Ovary (tissue), 10 donors: ENCODE results near the gene CCT3. TPM values are rescaled to one million over a fixed set of nuclear protein-coding genes. Genes with fewer than 3 reads are reported as not detected.

Experiments used
- DNase-seq, 5 donors: peaks; one replicate each; pipeline ENCODE4 v3.0.0-alpha.2; 2019 to 2020
- H3K27ac ChIP-seq, 2 donors: fragments of 200-600 bp; one replicate each; pipeline versions ENCODE4 v1.5.1 to v1.8.0; 2019 to 2022
- H3K27me3 ChIP-seq: fragments of 200-600 bp; one replicate; pipeline ENCODE4 v1.8.0; 2022
- H3K36me3 ChIP-seq: fragments of 200-600 bp; sonication (generic); one replicate; pipeline ENCODE4 v1.5.1; 2019
- H3K4me1 ChIP-seq: one replicate; pipeline ENCODE4 v1.8.1; 2013; ENCODE audit warnings: mild to moderate bottlenecking, moderate library complexity; ENCODE audit not compliant: insufficient read depth
- H3K4me3 ChIP-seq: fragments of 200-600 bp; sonication (generic); one replicate; pipeline ENCODE4 v1.5.1; 2017
- H3K9me3 ChIP-seq, 2 donors: fragments of 200-600 bp in 1 of 2; sonication (generic) in 1 of 2; one replicate each; pipeline versions ENCODE4 v1.5.1 to v1.8.1; 2013 to 2019; ENCODE audit warnings: mild to moderate bottlenecking in 1 of 2, moderate library complexity in 1 of 2
- CTCF ChIP-seq, 3 donors: fragments of 450-650 bp in 2 of 3; fragments of 200-600 bp in 1 of 3; IDR thresholded peaks; one replicate each; pipeline versions ENCODE4 v1.5.1 to v1.8.0; 2016 to 2022; ENCODE audit warnings: antibody characterized with exemption in 3 of 3, mild to moderate bottlenecking in 1 of 3
- EP300 ChIP-seq: sonication (generic); formaldehyde crosslinking; IDR thresholded peaks from one replicate; pipeline ENCODE4 v1.6.1; 2017; ENCODE audit warnings: antibody characterized with exemption
- POLR2A ChIP-seq: fragments of 450-650 bp; IDR thresholded peaks from one replicate; pipeline ENCODE4 v1.6.1; 2017; ENCODE audit warnings: antibody characterized with exemption, mild to moderate bottlenecking, moderate library complexity
- WGBS, 3 donors: extraction: QIAGEN DNeasy Blood & Tissue Kit in 1 of 3; methylation state at CpG; one replicate each; pipeline versions ENCODE4 v1.1.5 to v1.1.7; 2013 to 2017; 5-methylcytosine and 5-hydroxymethylcytosine counted together
- intact Hi-C, 4 donors: fragments of 100-400 bp; cut with DNase I; formaldehyde crosslinking; loops; one replicate each; pipeline versions ENCODE4 v1.11.0 to v1.15.1; 2022 to 2023
- long read RNA-seq, 3 donors: library from polyadenylated mRNA in 2 of 3; unstranded in 2 of 3; transcript quantifications; one replicate each; pipeline ENCODE4 v2.0.0 and lab custom pipeline, GENCODE V29; 2021 to 2026
- polyA plus RNA-seq, 2 donors: library from polyadenylated mRNA; stranded (reverse); fragments of 200-250 nt in 1 of 2; fragments of 350-450 nt in 1 of 2; fragmentation: Illumina TruSeq in 1 of 2; extraction: RNeasy Lipid Tissue Mini Kit (QIAGEN cat#74804) in 1 of 2; gene quantifications; one replicate each; pipeline ENCODE4 v1.2.3, GENCODE V29; 2013 to 2014
- total RNA-seq, 7 donors: library from RNA; depleted of rRNA in 2 of 7; stranded (reverse); fragments of >200 nt in 2 of 7; fragmentation: NEBNext Ultra II Directional in 3 of 7; extraction: Animal tissue kit (Norgen Biotek cat#: 25700) in 3 of 7; gene quantifications; one replicate each; pipeline versions ENCODE4 v1.1.0 to v1.2.4, GENCODE V29; 2016 to 2023
- donor health status: DM: no; HTN: no; CAD: no; lungs with moderate emphysema.
- donor health status: DM: no; HTN: no; CAD: no.
- donor health status: Bipolar disorder and iron deficiency.
- donor health status: DM: yes; HTN: yes; CAD: no.
- donor health status: DM: no; HTN: no; CAD: no.
- donor health status: DM: yes; HTN: yes; CAD: no.

The CCT3 gene
- total RNA-seq (100 to 1,000 TPM; 157 to 228 (median 175) TPM), polyA plus RNA-seq (100 to 1,000 TPM; 119 to 230 TPM)
- long read RNA-seq, donor 1, transcript CCT3-204 (12 exons, 1,815 nt), result minor isoform, 26 of 1,934 reads
- long read RNA-seq, donor 1, transcript CCT3-201 (14 exons, 2,150 nt), result major isoform, 1,766 of 1,934 reads
- long read RNA-seq, donor 1, partial matches to known transcripts, result 60 of 1,934 reads
- long read RNA-seq, donor 1, other reads (novel, unspliced or antisense), result 75 of 1,934 reads
- long read RNA-seq, donor 2, transcript CCT3-201 (14 exons, 2,150 nt), result major isoform, 126 of 287 reads
- long read RNA-seq, donor 2, partial matches to known transcripts, result 118 of 287 reads
- long read RNA-seq, donor 2, other reads (novel, unspliced or antisense), result 42 of 287 reads
- long read RNA-seq, donor 3, transcript CCT3-201 (14 exons, 2,150 nt), result major isoform, 397 of 445 reads
- long read RNA-seq, donor 3, partial matches to known transcripts, result 34 of 445 reads
- long read RNA-seq, donor 3, other reads (novel, unspliced or antisense), result 10 of 445 reads

- intact Hi-C loops, result no loop called here
- no peaks in the 10 kb centered on the region for H3K36me3 ChIP-seq
- H3K27ac ChIP-seq, result peak within 1 kb of the TSS; percentile 26 to 68
- WGBS, 3 donors, result 0 to 1% (median 0%) methylated on average over 47 of the region's 47 CpGs
- peak within 1 kb of the TSS; percentile 77 for H3K4me3 ChIP-seq
- no peaks in the 10 kb centered on the region for H3K27me3 ChIP-seq
- peaks cover 7% of the 10 kb centered on the region for H3K4me1 ChIP-seq
- DNase-seq, result peak; percentile 99 to 100 (median 100)
- TF ChIP-seq EP300, result peak; percentile 64
- TF ChIP-seq POLR2A, result peak; percentile 42
- no peak for TF ChIP-seq CTCF (IDR thresholded peaks at IDR 0.05)
- no peaks in the 10 kb centered on the region for H3K9me3 ChIP-seq
These were observed at the start of gene CCT3, which contains the start of gene TSACC for GRCh38 chr1:156338180-156338976. Gene CCT3 (minus strand): TSS chr1:156338292. CDS start chr1:156338184, 108 bp downstream. Gene TSACC (plus strand): TSS chr1:156338526. CDS start chr1:156339758, 1,232 bp downstream.

GRCh38 chr1:156387870-156388173 lies 49.7 kb upstream of the CCT3 start:
- Histone ChIP-seq H3K36me3 (no peaks in the 10 kb centered on the region), H3K4me3 (no peak overlapping the region), H3K9me3 (no peaks in the 10 kb centered on the region), H3K4me1 (peaks cover 6% of the 10 kb centered on the region), H3K27ac (no peak overlapping the region), H3K27me3 (no peaks in the 10 kb centered on the region)
- DNase-seq, result peak in 1 of 5 donors; percentile 51
- WGBS, 3 donors, result 19 to 35% (median 32%) methylated on average over 15 of the region's 15 CpGs
- no peak for TF ChIP-seq POLR2A
- intact Hi-C loops, result loop anchor here (2.0 to 10.0 kb wide), 5 partner anchors 57 to 217 kb away; partner anchors contain the start of gene GPATCH4 (in 1 of the 4)

- intact Hi-C loops, result loop anchor here (2.0 to 10.0 kb wide), 5 partner anchors 58 to 218 kb away; partner anchors contain the start of gene GPATCH4 (in 1 of the 4)
- no peaks in the 10 kb centered on the region for H3K27me3 ChIP-seq
- no peaks in the 10 kb centered on the region for H3K36me3 ChIP-seq
- H3K4me1 ChIP-seq, result peaks cover 6% of the 10 kb centered on the region
- H3K9me3 ChIP-seq, result no peaks in the 10 kb centered on the region
- H3K27ac ChIP-seq, result no peak overlapping the region
- DNase-seq, result no peak
- WGBS, 3 donors, result 79 to 88% (median 87%) methylated on average over 8 of the region's 8 CpGs
- no peak overlapping the region for H3K4me3 ChIP-seq
- TF ChIP-seq EP300 (no peak), CTCF (IDR thresholded peaks at IDR 0.05) (no peak), POLR2A (no peak)
These were observed 49.1 kb upstream of the CCT3 start for GRCh38 chr1:156386949-156387869.

- H3K9me3 ChIP-seq, result no peaks in the 10 kb centered on the region
- no peaks in the 10 kb centered on the region for H3K27me3 ChIP-seq
- TF ChIP-seq EP300 (no peak), POLR2A (no peak), CTCF (IDR thresholded peaks at IDR 0.05) (no peak)
- intact Hi-C loops, result loop anchor here (2.0 to 10.0 kb wide), 5 partner anchors 58 to 218 kb away; partner anchors contain the start of gene GPATCH4 (in 1 of the 4)
- H3K27ac ChIP-seq, result no peak overlapping the region
- H3K4me3 ChIP-seq, result no peak overlapping the region
- DNase-seq, result no peak
- H3K4me1 ChIP-seq, result peaks cover 6% of the 10 kb centered on the region
- WGBS, 3 donors, result 78 to 86% (median 84%) methylated on average over 6 of the region's 6 CpGs
- no peaks in the 10 kb centered on the region for H3K36me3 ChIP-seq
These were observed 48.2 kb upstream of the CCT3 start for GRCh38 chr1:156386134-156386901.
